Suprapubic skin (tissue), 4 donors: ENCODE measurements around the gene GDPD3. TPM values are rescaled to one million over a fixed set of nuclear protein-coding genes. Genes with fewer than 3 reads are reported as not detected.

Experiments
- DNase-seq, 2 donors: peaks; one replicate each; pipeline ENCODE4 v3.0.0-alpha.2; 2019; ENCODE audit warnings: low spot score in 2 of 2
- H3K27ac ChIP-seq: fragments of 200-600 bp; sonication (generic); one replicate; pipeline ENCODE4 v1.5.1; 2019
- H3K27me3 ChIP-seq: fragments of 200-600 bp; sonication (generic); one replicate; pipeline ENCODE4 v1.5.1; 2019
- H3K36me3 ChIP-seq: fragments of 200-600 bp; sonication (generic); one replicate; pipeline ENCODE4 v1.5.1; 2019
- H3K4me1 ChIP-seq: fragments of 200-600 bp; sonication (generic); one replicate; pipeline ENCODE4 v1.5.1; 2019
- H3K4me3 ChIP-seq: fragments of 200-600 bp; sonication (generic); one replicate; pipeline ENCODE4 v1.5.1; 2019; ENCODE audit warnings: mild to moderate bottlenecking
- H3K9me3 ChIP-seq: fragments of 200-600 bp; sonication (generic); one replicate; pipeline ENCODE4 v1.5.1; 2019
- CTCF ChIP-seq, 2 donors: fragments of 200-600 bp in 1 of 2; fragments of 450-650 bp in 1 of 2; sonication (generic) in 1 of 2; IDR thresholded peaks; one replicate each; pipeline ENCODE4 v1.5.1; 2016 to 2019; ENCODE audit warnings: antibody characterized with exemption in 2 of 2, mild to moderate bottlenecking in 1 of 2, moderate library complexity in 1 of 2
- EP300 ChIP-seq: sonication (generic); formaldehyde crosslinking; IDR thresholded peaks from one replicate; pipeline ENCODE4 v1.6.1; 2017; ENCODE audit warnings: antibody characterized with exemption
- POLR2A ChIP-seq, 2 donors: fragments of 450-650 bp; IDR thresholded peaks; one replicate each; pipeline ENCODE4 v1.6.1; 2017; ENCODE audit warnings: antibody characterized with exemption in 2 of 2, mild to moderate bottlenecking in 2 of 2, moderate library complexity in 2 of 2
- POLR2AphosphoS5 ChIP-seq, 3 donors: sonication (generic); formaldehyde crosslinking; IDR thresholded peaks; one replicate each; pipeline ENCODE4 v1.6.1; 2017; ENCODE audit warnings: antibody characterized with exemption in 3 of 3
- WGBS: methylation state at CpG from one replicate; pipeline ENCODE4 v1.1.5; 2018; 5-methylcytosine and 5-hydroxymethylcytosine counted together
- total RNA-seq, 4 donors: library from RNA; depleted of rRNA; stranded (reverse); fragments of >200 nt; gene quantifications; one replicate each; pipeline ENCODE4 v1.1.0, GENCODE V29; 2016

Gene GDPD3
- total RNA-seq, 4 donors from 2014 or later: 8.7 to 40.0 (median 12.5) TPM

GRCh38 chr16:30091474-30092372, 21.6 kb downstream of the GDPD3 start, which contains the start of gene TBX6:
Gene TBX6, minus strand, starts transcription at chr16:30091924. Its CDS starts 731 bp downstream, at chr16:30091193.
- Histone ChIP-seq H3K9me3 (no peaks in the 10 kb centered on the region), H3K27me3 (no peaks in the 10 kb centered on the region), H3K4me1 (peaks cover 68% of the 10 kb centered on the region), H3K27ac (peak within 1 kb of the TSS; percentile 82), H3K36me3 (peaks cover 12% of the 10 kb centered on the region), H3K4me3 (peak within 1 kb of the TSS; percentile 67)
- TF ChIP-seq POLR2AphosphoS5 (IDR thresholded peaks at IDR 0.05) (peak in 2 of 3 donors; percentile 59 to 93), EP300 (no peak), CTCF (IDR thresholded peaks at IDR 0.05) (peak; percentile 67 to 81)
- peak; percentile 94 to 95 for DNase-seq
- 3% methylated on average over 30 of the region's 76 CpGs for WGBS

DNA sequence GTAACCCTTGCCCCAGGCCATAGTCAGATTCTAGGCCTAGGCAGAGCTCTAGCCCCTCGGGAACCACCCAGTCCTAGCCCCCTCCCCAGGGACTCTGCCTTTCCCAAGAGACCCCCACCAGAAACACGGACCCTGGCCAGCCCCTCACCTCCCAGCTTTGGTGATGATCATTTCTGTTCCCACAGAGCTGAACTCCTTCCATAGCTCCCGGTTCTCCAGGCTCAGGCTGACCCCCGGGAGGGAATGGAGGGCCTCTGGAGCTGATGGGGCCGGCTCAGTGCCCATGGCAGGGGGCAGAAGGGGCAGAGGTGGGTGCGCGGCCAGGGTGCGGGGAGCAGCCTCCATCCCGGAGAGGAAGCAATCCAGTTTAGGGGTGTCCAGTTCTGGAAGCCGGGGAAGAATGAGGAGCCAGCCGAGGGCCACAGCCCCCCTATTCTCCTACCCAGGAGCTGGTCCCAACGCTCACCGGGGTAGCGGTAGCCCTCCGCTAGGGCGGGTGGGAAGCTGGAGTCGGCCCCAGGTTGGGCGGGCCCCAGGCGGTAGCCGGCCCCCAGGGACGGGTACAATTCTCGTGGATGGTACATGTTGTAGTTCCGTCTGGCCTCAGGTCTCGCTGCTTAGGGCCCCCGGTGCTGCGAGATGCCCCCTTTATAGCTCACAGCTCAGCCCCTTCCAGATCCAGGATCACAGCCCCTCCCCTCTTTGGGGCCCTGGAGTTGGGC, 22.6 kb downstream of the GDPD3 start:
- peaks cover 20% of the 10 kb centered on the region for H3K36me3 ChIP-seq
- no peak for TF ChIP-seq CTCF (IDR thresholded peaks at IDR 0.05)
- peak overlapping the region; percentile 82 for H3K27ac ChIP-seq
- H3K9me3 ChIP-seq: no peaks in the 10 kb centered on the region
- peaks cover 67% of the 10 kb centered on the region for H3K4me1 ChIP-seq
- 73% methylated on average over 14 of the region's 26 CpGs for WGBS
- H3K4me3 ChIP-seq: peak overlapping the region; percentile 67
- DNase-seq: peak in 1 of 2 donors; percentile 72
- no peaks in the 10 kb centered on the region for H3K27me3 ChIP-seq

DNA sequence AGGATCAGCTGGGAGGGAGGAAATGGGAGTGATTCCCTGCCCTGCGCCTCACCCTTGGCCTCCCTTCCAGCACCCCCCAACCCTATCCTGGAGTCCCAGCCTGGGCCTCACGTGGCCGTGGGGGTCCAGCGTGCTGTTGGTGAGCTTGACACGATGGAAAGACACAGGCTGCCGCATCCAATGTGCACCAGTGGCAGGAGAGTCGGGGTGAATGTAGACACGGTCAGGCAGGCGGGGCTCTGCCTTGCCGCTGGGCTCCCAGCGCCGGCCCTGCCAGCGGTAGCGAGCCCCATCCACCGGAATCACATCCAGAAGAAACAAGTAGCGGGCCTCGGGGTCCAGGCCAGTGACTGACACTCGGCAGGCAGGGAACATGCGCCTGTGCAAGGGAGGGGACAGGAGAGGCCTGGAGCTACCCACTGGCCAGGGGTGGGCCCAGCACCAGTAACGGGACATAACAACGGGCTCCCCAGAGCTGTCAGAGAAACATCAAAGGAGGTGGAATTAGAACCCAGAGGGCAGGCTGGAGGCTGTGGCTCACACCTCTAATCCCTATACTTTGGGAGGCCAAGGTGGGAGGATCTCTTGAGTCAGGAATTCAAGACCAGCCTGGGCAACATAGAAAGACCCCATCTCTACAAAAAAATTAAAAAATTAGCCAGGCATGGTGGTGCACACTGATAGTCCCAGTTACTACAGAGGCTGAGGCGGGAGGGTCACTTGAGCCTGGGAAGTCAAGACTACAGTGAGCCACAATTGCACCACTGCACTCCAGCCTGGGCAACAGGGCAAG, 24.3 kb downstream of the GDPD3 start:
- no peak overlapping the region for H3K4me3 ChIP-seq
- no peaks in the 10 kb centered on the region for H3K9me3 ChIP-seq
- H3K27me3 ChIP-seq: no peaks in the 10 kb centered on the region
- no peak overlapping the region for H3K27ac ChIP-seq
- 64% methylated on average over 14 of the region's 22 CpGs for WGBS
- H3K4me1 ChIP-seq: peaks cover 55% of the 10 kb centered on the region
- DNase-seq: peak in 1 of 2 donors; percentile 68
- TF ChIP-seq CTCF (IDR thresholded peaks at IDR 0.05): no peak
- no peak for TF ChIP-seq POLR2A (IDR thresholded peaks at IDR 0.05)
- no peak for TF ChIP-seq EP300
- no peak for TF ChIP-seq POLR2AphosphoS5 (IDR thresholded peaks at IDR 0.05)
- peaks cover 29% of the 10 kb centered on the region for H3K36me3 ChIP-seq

- no peak for DNase-seq
- Histone ChIP-seq H3K27me3 (no peaks in the 10 kb centered on the region), H3K4me3 (no peak overlapping the region), H3K4me1 (peaks cover 54% of the 10 kb centered on the region), H3K9me3 (no peaks in the 10 kb centered on the region), H3K27ac (no peak overlapping the region), H3K36me3 (peaks cover 33% of the 10 kb centered on the region)
- WGBS: 67% methylated on average over 10 of the region's 10 CpGs
- TF ChIP-seq POLR2A (IDR thresholded peaks at IDR 0.05): no peak
- TF ChIP-seq POLR2AphosphoS5 (IDR thresholded peaks at IDR 0.05): no peak
- TF ChIP-seq EP300: no peak
- TF ChIP-seq CTCF (IDR thresholded peaks at IDR 0.05): no peak
Observed at GRCh38 chr16:30088237-30088831, 25.0 kb downstream of the GDPD3 start.
